GM10248 (cell line): ENCODE measurements around the gene KIF13A.

Source experiments
- CTCF ChIA-PET: fragments of 300-600 bp; sonication (Branson Sonifier 250); formaldehyde crosslinking; extraction: SDS; loops from one replicate; lab custom pipeline; 2021; ENCODE audit warnings: antibody characterized with exemption; lab: Yijun Ruan, JAX
- POLR2A ChIA-PET: fragments of 350-650 bp; sonication (Branson Sonifier 250); formaldehyde crosslinking; extraction: SDS; loops from one replicate; lab custom pipeline; 2020; ENCODE audit warnings: antibody characterized with exemption; lab: Yijun Ruan, JAX
- DNase-seq: peaks from one replicate; pipeline ENCODE4 v3.0.0; 2012; ENCODE audit errors: extremely low spot score
- TF ChIP-seq, protein P1 (sequence below): IDR thresholded peaks from 2 replicates; pipeline ENCODE4 v1.5.1; 2012; ENCODE audit warnings: mild to moderate bottlenecking, low read depth; ENCODE audit errors: extremely low read depth, missing control alignments, control extremely low read depth

The KIF13A gene

DNA sequence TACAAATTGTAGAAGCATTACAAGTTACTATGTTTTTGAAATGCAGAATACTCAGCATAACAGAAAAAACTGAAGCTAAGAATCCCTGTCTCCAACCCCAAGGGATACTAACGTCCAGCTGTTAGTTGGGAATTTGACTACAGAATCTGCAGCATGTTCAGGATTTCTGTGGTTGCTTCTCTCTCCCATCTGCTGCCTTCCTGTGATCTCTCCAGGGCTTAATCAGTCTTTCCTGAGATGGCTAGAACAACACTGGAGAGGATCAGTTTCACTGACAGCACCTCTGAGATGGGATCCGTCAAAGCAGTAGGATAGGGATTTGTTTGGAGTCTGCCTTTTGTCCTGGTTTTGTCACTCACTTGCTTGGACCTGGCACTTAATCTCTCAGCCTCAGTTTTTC is 207.4 kb downstream of the KIF13A start:
- POLR2A ChIA-PET: no interaction called here

DNA sequence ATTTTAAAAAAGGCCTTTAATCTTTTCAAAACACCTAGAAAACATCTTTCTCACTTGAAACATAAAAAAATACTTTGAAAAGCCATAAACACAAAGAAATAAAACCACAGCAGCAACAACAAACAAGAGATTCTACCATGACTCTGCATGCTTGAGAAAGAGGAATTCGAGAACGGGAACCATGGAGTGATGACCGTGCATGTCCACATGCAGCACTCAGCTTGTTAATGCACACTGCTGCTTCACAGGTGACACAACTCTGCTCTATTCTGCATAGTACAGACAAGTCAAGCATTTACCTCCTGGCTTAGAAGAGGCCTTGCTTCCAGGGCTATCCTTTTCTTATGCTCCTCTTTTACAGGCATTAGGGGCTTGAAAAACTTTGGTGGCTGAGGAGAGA is 215.8 kb downstream of the KIF13A start:
- DNase-seq: no peak
- TF ChIP-seq, protein P1, sequence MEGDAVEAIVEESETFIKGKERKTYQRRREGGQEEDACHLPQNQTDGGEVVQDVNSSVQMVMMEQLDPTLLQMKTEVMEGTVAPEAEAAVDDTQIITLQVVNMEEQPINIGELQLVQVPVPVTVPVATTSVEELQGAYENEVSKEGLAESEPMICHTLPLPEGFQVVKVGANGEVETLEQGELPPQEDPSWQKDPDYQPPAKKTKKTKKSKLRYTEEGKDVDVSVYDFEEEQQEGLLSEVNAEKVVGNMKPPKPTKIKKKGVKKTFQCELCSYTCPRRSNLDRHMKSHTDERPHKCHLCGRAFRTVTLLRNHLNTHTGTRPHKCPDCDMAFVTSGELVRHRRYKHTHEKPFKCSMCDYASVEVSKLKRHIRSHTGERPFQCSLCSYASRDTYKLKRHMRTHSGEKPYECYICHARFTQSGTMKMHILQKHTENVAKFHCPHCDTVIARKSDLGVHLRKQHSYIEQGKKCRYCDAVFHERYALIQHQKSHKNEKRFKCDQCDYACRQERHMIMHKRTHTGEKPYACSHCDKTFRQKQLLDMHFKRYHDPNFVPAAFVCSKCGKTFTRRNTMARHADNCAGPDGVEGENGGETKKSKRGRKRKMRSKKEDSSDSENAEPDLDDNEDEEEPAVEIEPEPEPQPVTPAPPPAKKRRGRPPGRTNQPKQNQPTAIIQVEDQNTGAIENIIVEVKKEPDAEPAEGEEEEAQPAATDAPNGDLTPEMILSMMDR: no peak
- POLR2A ChIA-PET: no interaction called here
- CTCF ChIA-PET: no interaction called here

More for the DNA sequence above, 207.4 kb downstream of the KIF13A start:
- no peak for DNase-seq
- TF ChIP-seq, protein P1: no peak
- CTCF ChIA-PET: interaction anchor here (0.6 kb wide), 1 partner anchor 24 kb away, joined by 3 read pairs; no protein-coding TSS in a partner anchor

DNA sequence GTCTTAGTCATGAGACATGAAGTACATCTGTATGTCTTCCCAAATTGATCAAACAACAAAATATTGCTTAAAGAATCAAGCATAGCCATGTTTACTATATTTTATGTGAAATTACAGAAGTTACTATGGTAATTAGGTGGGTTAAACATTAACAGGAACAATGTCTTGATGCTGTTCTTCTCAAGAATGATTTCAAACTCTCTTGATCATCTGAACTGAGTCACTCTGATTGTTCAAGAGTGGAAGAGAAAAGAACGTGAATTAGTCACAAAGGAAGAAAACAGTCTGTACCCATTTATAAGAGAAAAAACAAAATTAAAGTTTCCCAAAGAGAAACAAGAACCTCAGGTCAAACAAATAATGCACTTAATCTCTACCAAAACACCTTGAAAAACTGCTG is 218.6 kb downstream of the KIF13A start:
- no peak for DNase-seq
- TF ChIP-seq, protein P1: no peak
- POLR2A ChIA-PET: no interaction called here
- CTCF ChIA-PET: no interaction called here

DNA sequence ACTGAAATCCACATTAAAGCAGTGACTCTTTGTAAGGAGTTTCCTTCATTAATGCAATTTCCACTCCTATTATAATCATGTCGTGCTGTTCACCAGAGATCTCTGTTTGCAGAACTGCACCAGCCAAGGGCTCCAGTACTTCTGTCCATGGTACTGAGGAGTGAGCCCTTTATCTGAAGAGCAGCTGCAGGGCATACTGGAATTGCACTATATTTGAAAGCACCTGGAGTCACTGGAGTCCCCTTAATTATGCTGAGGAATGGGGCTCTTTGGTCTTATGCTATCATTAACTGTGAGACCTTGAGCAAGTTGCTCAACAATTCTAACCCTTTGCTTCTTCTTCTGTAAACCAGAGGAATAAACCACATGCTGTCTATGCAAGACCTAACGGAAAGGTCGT is 219.0 kb downstream of the KIF13A start:
- CTCF ChIA-PET: no interaction called here
- no peak for DNase-seq

DNA sequence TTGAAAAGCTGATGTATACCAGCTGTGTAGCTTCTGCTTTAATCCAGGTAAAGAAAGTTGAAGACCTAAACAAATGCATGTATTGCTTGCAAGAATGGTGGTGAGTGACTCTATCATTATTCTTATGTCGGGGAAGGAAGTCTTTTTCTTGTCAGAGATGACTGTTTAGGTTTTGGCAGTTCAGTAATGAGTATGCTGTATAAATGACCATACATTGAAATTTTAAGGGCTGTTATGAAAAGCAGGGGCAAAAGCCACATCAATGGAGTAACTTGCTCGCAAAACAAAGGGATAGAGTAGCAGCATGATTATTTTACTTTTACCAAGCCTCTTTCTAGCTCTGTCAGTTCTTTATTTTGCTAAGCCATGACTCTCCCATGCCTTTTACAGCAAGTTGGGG is 224.8 kb downstream of the KIF13A start:
- CTCF ChIA-PET: no interaction called here
- POLR2A ChIA-PET: no interaction called here
- TF ChIP-seq, protein P1: no peak
- DNase-seq: no peak

More for the DNA sequence above, 219.0 kb downstream of the KIF13A start:
- TF ChIP-seq, protein P1: no peak
- POLR2A ChIA-PET: no interaction called here

DNA sequence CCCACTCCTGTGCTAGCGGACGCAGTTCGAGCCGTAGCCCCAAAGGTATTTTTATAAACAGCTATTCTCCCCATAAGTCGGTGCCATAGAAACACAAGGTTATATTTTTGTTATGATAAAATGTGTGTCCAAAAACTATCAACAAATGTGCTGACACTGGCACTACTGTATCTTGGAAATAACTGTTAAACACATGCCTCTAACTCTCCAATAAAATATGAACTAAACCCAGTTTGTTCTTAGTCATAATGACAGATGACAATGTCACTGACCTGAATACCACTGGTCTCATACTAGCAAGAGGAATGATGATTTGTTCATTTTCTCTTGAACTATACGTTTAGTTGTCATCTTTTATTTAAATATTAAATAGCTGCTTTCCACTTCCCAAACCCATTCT is 229.3 kb downstream of the KIF13A start:
- POLR2A ChIA-PET: interaction anchor here (0.6 kb wide), 1 partner anchor 158 kb away, joined by 3 read pairs; no protein-coding TSS in a partner anchor
- CTCF ChIA-PET: interaction anchor here (1.6 kb wide), 1 partner anchor 46 kb away, joined by 7 read pairs; no protein-coding TSS in a partner anchor
- DNase-seq: no peak
- TF ChIP-seq, protein P1: no peak
